ENCODE results near the gene SLC27A5.

- TF ChIP-seq, protein P1, sequence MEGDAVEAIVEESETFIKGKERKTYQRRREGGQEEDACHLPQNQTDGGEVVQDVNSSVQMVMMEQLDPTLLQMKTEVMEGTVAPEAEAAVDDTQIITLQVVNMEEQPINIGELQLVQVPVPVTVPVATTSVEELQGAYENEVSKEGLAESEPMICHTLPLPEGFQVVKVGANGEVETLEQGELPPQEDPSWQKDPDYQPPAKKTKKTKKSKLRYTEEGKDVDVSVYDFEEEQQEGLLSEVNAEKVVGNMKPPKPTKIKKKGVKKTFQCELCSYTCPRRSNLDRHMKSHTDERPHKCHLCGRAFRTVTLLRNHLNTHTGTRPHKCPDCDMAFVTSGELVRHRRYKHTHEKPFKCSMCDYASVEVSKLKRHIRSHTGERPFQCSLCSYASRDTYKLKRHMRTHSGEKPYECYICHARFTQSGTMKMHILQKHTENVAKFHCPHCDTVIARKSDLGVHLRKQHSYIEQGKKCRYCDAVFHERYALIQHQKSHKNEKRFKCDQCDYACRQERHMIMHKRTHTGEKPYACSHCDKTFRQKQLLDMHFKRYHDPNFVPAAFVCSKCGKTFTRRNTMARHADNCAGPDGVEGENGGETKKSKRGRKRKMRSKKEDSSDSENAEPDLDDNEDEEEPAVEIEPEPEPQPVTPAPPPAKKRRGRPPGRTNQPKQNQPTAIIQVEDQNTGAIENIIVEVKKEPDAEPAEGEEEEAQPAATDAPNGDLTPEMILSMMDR (conservative IDR thresholded peaks at IDR 0.05; ENCODE audit: low read depth, low read length) = no peak
- TF ChIP-seq RFX5 (IDR thresholded peaks at IDR 0.05; ENCODE audit: low read depth, low read length) = no peak
- no peak for TF ChIP-seq BHLHE40 (IDR thresholded peaks at IDR 0.05; ENCODE audit: low read depth, low read length)
Observed at GRCh38 chr19:58515259-58515658, 3.5 kb upstream of the SLC27A5 start.
